ENCODE results near the gene DNAH9. TPM values are rescaled to one million over a fixed set of nuclear protein-coding genes. Genes with fewer than 3 reads are reported as not detected.

DNAH9 gene
- total RNA-seq, 5 donors from 2014 or later (not counting 1 experiment from before 2014, with no cell fraction given), result not detected

GRCh38 chr17:11618861-11619566 is 20.7 kb downstream of the DNAH9 start:
- no peak overlapping the region for H3K4me3 Mint-ChIP-seq
- CTCF ChIA-PET, result no interaction called here
- peaks cover 2 to 9% (median 3%) of the 10 kb centered on the region in 3 donors for H3K9me3 Mint-ChIP-seq
- H3K36me3 Mint-ChIP-seq, result no peaks in the 10 kb centered on the region
- no peaks in the 10 kb centered on the region for H3K4me1 ChIP-seq (ENCODE audit: control insufficient read depth in 1 of 2, extremely low read depth in 1 of 2, insufficient read depth in 2 of 2, low read length in 2 of 2)
- POLR2A ChIA-PET, result no interaction called here
- 60% methylated on average over 3 of the region's 8 CpGs for WGBS (ENCODE audit: insufficient coverage)
- no peaks in the 10 kb centered on the region for H3K9me3 ChIP-seq
- H3K4me3 ChIP-seq (ENCODE audit: control insufficient read depth in 1 of 2, extremely low read depth in 1 of 2, low read length in 1 of 2), result no peak overlapping the region
- H3K27ac ChIP-seq (ENCODE audit: low read length), result no peak overlapping the region
- no peaks in the 10 kb centered on the region for H3K27me3 ChIP-seq (replicated peaks in 1 of 2; ENCODE audit: control insufficient read depth in 2 of 2, extremely low read depth in 1 of 2, insufficient read depth in 2 of 2, low read length in 1 of 2)
- DNase-seq, result no peak
- no peaks in the 10 kb centered on the region for H3K36me3 ChIP-seq (ENCODE audit: control insufficient read depth in 2 of 2, extremely low read depth in 1 of 2, insufficient read depth in 1 of 2, low read length in 1 of 2)
- no peaks in the 10 kb centered on the region for H3K4me1 Mint-ChIP-seq
- H3K27me3 Mint-ChIP-seq, result no peaks in the 10 kb centered on the region
- no peak overlapping the region for H3K27ac Mint-ChIP-seq
- no peak for ATAC-seq (replicated peaks in 1 of 4)

- Mint-ChIP-seq H3K9me3 (peaks cover 2 to 9% (median 3%) of the 10 kb centered on the region in 3 donors), H3K27ac (no peak overlapping the region), H3K27me3 (peaks cover 0 to 3% of the 10 kb centered on the region in 2 donors), H3K4me1 (no peaks in the 10 kb centered on the region), H3K36me3 (no peaks in the 10 kb centered on the region), H3K4me3 (no peak overlapping the region)
- Histone ChIP-seq H3K36me3 (ENCODE audit: control insufficient read depth in 2 of 2, extremely low read depth in 1 of 2, insufficient read depth in 1 of 2, low read length in 1 of 2) (no peaks in the 10 kb centered on the region), H3K4me1 (ENCODE audit: control insufficient read depth in 1 of 2, extremely low read depth in 1 of 2, insufficient read depth in 2 of 2, low read length in 2 of 2) (no peaks in the 10 kb centered on the region), H3K9me3 (no peaks in the 10 kb centered on the region), H3K27ac (ENCODE audit: low read length) (no peak overlapping the region), H3K27me3 (replicated peaks in 1 of 2; ENCODE audit: control insufficient read depth in 2 of 2, extremely low read depth in 1 of 2, insufficient read depth in 2 of 2, low read length in 1 of 2) (peaks cover 0 to under 1% of the 10 kb centered on the region in 2 experiments), H3K4me3 (ENCODE audit: control insufficient read depth in 1 of 2, extremely low read depth in 1 of 2, low read length in 1 of 2) (no peak overlapping the region)
- no peak for DNase-seq
- ATAC-seq (replicated peaks in 1 of 4), result no peak
- 80% methylated on average over 4 of the region's 5 CpGs for WGBS (ENCODE audit: insufficient coverage)
- CTCF ChIA-PET, result no interaction called here
- POLR2A ChIA-PET, result no interaction called here
Measured at GRCh38 chr17:11622492-11622891, 24.2 kb downstream of the DNAH9 start.

- Histone ChIP-seq H3K36me3 (ENCODE audit: control insufficient read depth in 2 of 2, extremely low read depth in 1 of 2, insufficient read depth in 1 of 2, low read length in 1 of 2) (no peaks in the 10 kb centered on the region), H3K4me1 (ENCODE audit: control insufficient read depth in 1 of 2, extremely low read depth in 1 of 2, insufficient read depth in 2 of 2, low read length in 2 of 2) (no peaks in the 10 kb centered on the region), H3K4me3 (ENCODE audit: control insufficient read depth in 1 of 2, extremely low read depth in 1 of 2, low read length in 1 of 2) (no peak overlapping the region), H3K9me3 (no peaks in the 10 kb centered on the region), H3K27me3 (replicated peaks in 1 of 2; ENCODE audit: control insufficient read depth in 2 of 2, extremely low read depth in 1 of 2, insufficient read depth in 2 of 2, low read length in 1 of 2) (peaks cover 0 to 4% of the 10 kb centered on the region in 2 experiments), H3K27ac (ENCODE audit: low read length) (no peak overlapping the region)
- DNase-seq (no peak), ATAC-seq (replicated peaks in 1 of 4) (no peak)
- Mint-ChIP-seq H3K9me3 (peaks cover 2 to 9% (median 3%) of the 10 kb centered on the region in 3 donors), H3K4me1 (no peaks in the 10 kb centered on the region), H3K4me3 (no peak overlapping the region), H3K36me3 (no peaks in the 10 kb centered on the region), H3K27me3 (peaks cover 0 to 3% of the 10 kb centered on the region in 2 donors), H3K27ac (no peak overlapping the region)
- ChIA-PET POLR2A (interaction anchor here in 1 of 2 donors (0.7 kb wide), 1 partner anchor 29 kb away, joined by 3 read pairs; no protein-coding TSS in a partner anchor), CTCF (no interaction called here)
- 74% methylated on average over 3 of the region's 6 CpGs for WGBS (ENCODE audit: insufficient coverage)
Measured at GRCh38 chr17:11624976-11625375, 26.7 kb downstream of the DNAH9 start.

- peaks cover 0 to 3% of the 10 kb centered on the region in 2 donors for H3K27me3 Mint-ChIP-seq
Measured at GRCh38 chr17:11625878-11626277, 27.6 kb downstream of the DNAH9 start.

GRCh38 chr17:11627301-11627940 is 29.2 kb downstream of the DNAH9 start:
- WGBS (ENCODE audit: insufficient coverage), result 79% methylated on average over 7 of the region's 7 CpGs
- ChIA-PET CTCF (no interaction called here), POLR2A (no interaction called here)
- no peak overlapping the region for H3K27ac ChIP-seq (ENCODE audit: low read length)
- no peak overlapping the region for H3K27ac Mint-ChIP-seq
- peaks cover 3 to 13% (median 4%) of the 10 kb centered on the region in 3 donors for H3K9me3 Mint-ChIP-seq
- H3K4me1 Mint-ChIP-seq, result no peaks in the 10 kb centered on the region
- no peaks in the 10 kb centered on the region for H3K36me3 Mint-ChIP-seq
- no peaks in the 10 kb centered on the region for H3K36me3 ChIP-seq (ENCODE audit: control insufficient read depth in 2 of 2, extremely low read depth in 1 of 2, insufficient read depth in 1 of 2, low read length in 1 of 2)
- DNase-seq (no peak), ATAC-seq (replicated peaks in 1 of 4) (no peak)
- H3K9me3 ChIP-seq, result no peaks in the 10 kb centered on the region
- H3K27me3 ChIP-seq (replicated peaks in 1 of 2; ENCODE audit: control insufficient read depth in 2 of 2, extremely low read depth in 1 of 2, insufficient read depth in 2 of 2, low read length in 1 of 2), result peaks cover 0 to 4% of the 10 kb centered on the region in 2 experiments
- H3K4me1 ChIP-seq (ENCODE audit: control insufficient read depth in 1 of 2, extremely low read depth in 1 of 2, insufficient read depth in 2 of 2, low read length in 2 of 2), result no peaks in the 10 kb centered on the region
- H3K4me3 ChIP-seq (ENCODE audit: control insufficient read depth in 1 of 2, extremely low read depth in 1 of 2, low read length in 1 of 2), result no peak overlapping the region
- H3K27me3 Mint-ChIP-seq, result peaks cover 0 to 3% of the 10 kb centered on the region in 2 donors
- H3K4me3 Mint-ChIP-seq, result no peak overlapping the region

More at GRCh38 chr17:11625878-11626277, 27.6 kb downstream of the DNAH9 start:
- H3K9me3 ChIP-seq, result no peaks in the 10 kb centered on the region
- no peaks in the 10 kb centered on the region for H3K4me1 Mint-ChIP-seq
- H3K4me3 Mint-ChIP-seq, result no peak overlapping the region
- ChIA-PET POLR2A (no interaction called here), CTCF (no interaction called here)
- no peaks in the 10 kb centered on the region for H3K36me3 ChIP-seq (ENCODE audit: control insufficient read depth in 2 of 2, extremely low read depth in 1 of 2, insufficient read depth in 1 of 2, low read length in 1 of 2)
- no peaks in the 10 kb centered on the region for H3K36me3 Mint-ChIP-seq
- H3K27me3 ChIP-seq (replicated peaks in 1 of 2; ENCODE audit: control insufficient read depth in 2 of 2, extremely low read depth in 1 of 2, insufficient read depth in 2 of 2, low read length in 1 of 2), result peaks cover 0 to 4% of the 10 kb centered on the region in 2 experiments
- no peak overlapping the region for H3K4me3 ChIP-seq (ENCODE audit: control insufficient read depth in 1 of 2, extremely low read depth in 1 of 2, low read length in 1 of 2)
- H3K27ac Mint-ChIP-seq, result no peak overlapping the region
- H3K9me3 Mint-ChIP-seq, result peaks cover 2 to 10% (median 3%) of the 10 kb centered on the region in 3 donors
- DNase-seq (no peak), ATAC-seq (replicated peaks in 1 of 4) (no peak)
- H3K4me1 ChIP-seq (ENCODE audit: control insufficient read depth in 1 of 2, extremely low read depth in 1 of 2, insufficient read depth in 2 of 2, low read length in 2 of 2), result no peaks in the 10 kb centered on the region
- no peak overlapping the region for H3K27ac ChIP-seq (ENCODE audit: low read length)
- no CpG with 5 or more reads among the region's 3 CpGs for WGBS (ENCODE audit: insufficient coverage)

GRCh38 chr17:11628374-11628773 is 30.1 kb downstream of the DNAH9 start:
- Histone ChIP-seq H3K4me1 (ENCODE audit: control insufficient read depth in 1 of 2, extremely low read depth in 1 of 2, insufficient read depth in 2 of 2, low read length in 2 of 2) (no peaks in the 10 kb centered on the region), H3K27me3 (replicated peaks in 1 of 2; ENCODE audit: control insufficient read depth in 2 of 2, extremely low read depth in 1 of 2, insufficient read depth in 2 of 2, low read length in 1 of 2) (peaks cover 0 to 4% of the 10 kb centered on the region in 2 experiments), H3K9me3 (no peaks in the 10 kb centered on the region), H3K36me3 (ENCODE audit: control insufficient read depth in 2 of 2, extremely low read depth in 1 of 2, insufficient read depth in 1 of 2, low read length in 1 of 2) (no peaks in the 10 kb centered on the region), H3K27ac (ENCODE audit: low read length) (no peak overlapping the region), H3K4me3 (ENCODE audit: control insufficient read depth in 1 of 2, extremely low read depth in 1 of 2, low read length in 1 of 2) (no peak overlapping the region)
- DNase-seq, result no peak
- H3K27ac Mint-ChIP-seq, result no peak overlapping the region
- CTCF ChIA-PET, result no interaction called here
- H3K4me1 Mint-ChIP-seq, result no peaks in the 10 kb centered on the region
- peaks cover 0 to 3% of the 10 kb centered on the region in 2 donors for H3K27me3 Mint-ChIP-seq
- H3K9me3 Mint-ChIP-seq, result peaks cover 3 to 12% (median 9%) of the 10 kb centered on the region in 3 donors
- ATAC-seq (replicated peaks in 1 of 4), result no peak
- no peak overlapping the region for H3K4me3 Mint-ChIP-seq
- no peaks in the 10 kb centered on the region for H3K36me3 Mint-ChIP-seq
- WGBS (ENCODE audit: insufficient coverage), result 21% methylated on average over 7 of the region's 10 CpGs
- POLR2A ChIA-PET, result no interaction called here
